H9 (cell line): ENCODE data around the gene C11orf21. TPM values are rescaled to one million over a fixed set of nuclear protein-coding genes. Genes with fewer than 3 reads are reported as not detected.

Experiments used
- DNase-seq: peaks from one replicate; pipeline ENCODE4 v3.0.0-alpha.2; 2017
- H2AFZ ChIP-seq: one replicate; pipeline ENCODE4 v1.6.1; 2013; ENCODE audit warnings: mild to moderate bottlenecking, low read length, control low read depth, moderate library complexity
- H2AK5ac ChIP-seq: 2 replicates; pipeline ENCODE4 v1.6.1; 2013; ENCODE audit warnings: low read length, control low read depth, mixed read lengths; ENCODE audit not compliant: insufficient read length
- H2BK120ac ChIP-seq: one replicate; pipeline ENCODE4 v1.6.1; 2013; ENCODE audit warnings: low read depth, mild to moderate bottlenecking, low read length, control low read depth, inconsistent platforms; ENCODE audit not compliant: poor library complexity, severe bottlenecking
- H2BK12ac ChIP-seq: 2 replicates; pipeline ENCODE4 v1.6.1; 2013; ENCODE audit warnings: low read length, control low read depth, mixed read lengths, low read depth; ENCODE audit not compliant: insufficient read length
- H2BK15ac ChIP-seq: 2 replicates; pipeline ENCODE4 v1.6.1; 2013; ENCODE audit warnings: low read depth, low read length, control low read depth
- H2BK20ac ChIP-seq: one replicate; pipeline ENCODE4 v1.6.1; 2013; ENCODE audit warnings: low read depth, mild to moderate bottlenecking, low read length, control low read depth, inconsistent platforms; ENCODE audit not compliant: poor library complexity, severe bottlenecking
- H2BK5ac ChIP-seq: 2 replicates; pipeline ENCODE4 v1.6.1; 2013; ENCODE audit warnings: low read length, control low read depth, mixed read lengths; ENCODE audit not compliant: insufficient read length
- H3K14ac ChIP-seq: 2 replicates; pipeline ENCODE4 v1.6.1; 2013; ENCODE audit warnings: low read length, control low read depth; ENCODE audit not compliant: insufficient read depth
- H3K18ac ChIP-seq: 2 replicates; pipeline ENCODE4 v1.6.1; 2013; ENCODE audit warnings: low read depth, mild to moderate bottlenecking, mixed read lengths, low read length, control low read depth; ENCODE audit not compliant: insufficient read length
- H3K23ac ChIP-seq: 2 replicates; pipeline ENCODE4 v1.6.1; 2013; ENCODE audit warnings: low read length, control low read depth, mixed read lengths, low read depth; ENCODE audit not compliant: insufficient read length
- H3K23me2 ChIP-seq: 2 replicates; pipeline ENCODE4 v1.6.1; 2013; ENCODE audit warnings: low read depth, mild to moderate bottlenecking, mixed read lengths, low read length, control low read depth; ENCODE audit not compliant: insufficient read length, poor library complexity, severe bottlenecking
- H3K27ac ChIP-seq: 2 replicates; pipeline ENCODE4 v1.5.1; 2013; ENCODE audit warnings: low read length, control low read depth, mixed read lengths, low read depth; ENCODE audit not compliant: insufficient read length
- H3K27me3 ChIP-seq: 2 replicates; pipeline ENCODE4 v1.6.1; 2013; ENCODE audit warnings: low read length, control low read depth, inconsistent platforms; ENCODE audit not compliant: insufficient read depth
- H3K4ac ChIP-seq: 2 replicates; pipeline ENCODE4 v1.6.1; 2013; ENCODE audit warnings: low read depth, mild to moderate bottlenecking, control low read depth, inconsistent platforms, low read length, moderate library complexity
- H3K4me1 ChIP-seq: 2 replicates; pipeline ENCODE4 v1.6.1; 2013; ENCODE audit warnings: low read length, control low read depth, inconsistent platforms; ENCODE audit not compliant: insufficient read depth
- H3K4me2 ChIP-seq: 2 replicates; pipeline ENCODE4 v1.6.1; 2013; ENCODE audit warnings: low read length, control low read depth, mixed read lengths; ENCODE audit not compliant: insufficient read length, insufficient read depth
- H3K56ac ChIP-seq: 2 replicates; pipeline ENCODE4 v1.6.1; 2013; ENCODE audit warnings: low read depth, mild to moderate bottlenecking, mixed read lengths, low read length, control low read depth; ENCODE audit not compliant: insufficient read length
- H3K79me1 ChIP-seq: 2 replicates; pipeline ENCODE4 v1.6.1; 2013; ENCODE audit warnings: low read depth, mild to moderate bottlenecking, moderate library complexity, low read length, control low read depth, inconsistent platforms; ENCODE audit not compliant: insufficient read depth, poor library complexity, severe bottlenecking
- H3K79me2 ChIP-seq: 2 replicates; pipeline ENCODE4 v1.6.1; 2013; ENCODE audit warnings: low read length, control low read depth, inconsistent platforms; ENCODE audit not compliant: insufficient read depth
- H3K9ac ChIP-seq: 2 replicates; pipeline ENCODE4 v1.6.1; 2013; ENCODE audit warnings: low read length, control low read depth, mixed read lengths; ENCODE audit not compliant: insufficient read length; ENCODE audit errors: extremely low read depth
- H3K9me3 ChIP-seq: one replicate; pipeline ENCODE4 v1.6.1; 2013; ENCODE audit warnings: low read depth, low read length, inconsistent platforms; ENCODE audit not compliant: control insufficient read depth
- H3T11ph ChIP-seq: one replicate; pipeline ENCODE4 v1.6.1; 2013; ENCODE audit warnings: mild to moderate bottlenecking, low read length, control low read depth, inconsistent platforms
- H4K20me1 ChIP-seq: one replicate; pipeline ENCODE4 v1.6.1; 2013; ENCODE audit not compliant: control insufficient read depth, insufficient read length, insufficient read depth
- H4K5ac ChIP-seq: 2 replicates; pipeline ENCODE4 v1.6.1; 2013; ENCODE audit warnings: low read depth, mild to moderate bottlenecking, mixed read lengths, low read length, control low read depth; ENCODE audit not compliant: insufficient read length
- H4K8ac ChIP-seq: replicated peaks from 2 replicates; pipeline ENCODE4 v1.6.1; 2013; ENCODE audit warnings: low read length, control low read depth, mixed read lengths, low read depth; ENCODE audit not compliant: insufficient read length
- H4K91ac ChIP-seq: 2 replicates; pipeline ENCODE4 v1.6.1; 2013; ENCODE audit warnings: low read depth, mild to moderate bottlenecking, moderate library complexity, mixed read lengths, low read length, control low read depth; ENCODE audit not compliant: insufficient read length
- H3K27ac Mint-ChIP-seq, 3 experiments: 2 replicates in 2 of 3; 3 replicates in 1 of 3; pipeline ENCODE4 v1.8.0; 2020 to 2021; ENCODE audit warnings: mixed read lengths in 3 of 3, mild to moderate bottlenecking in 1 of 3, moderate library complexity in 1 of 3
- H3K27me3 Mint-ChIP-seq: 2 replicates; pipeline ENCODE4 v1.8.0; 2021; ENCODE audit warnings: low read depth, mild to moderate bottlenecking, moderate library complexity, mixed read lengths
- H3K36me3 Mint-ChIP-seq, 3 experiments: 2 replicates in 2 of 3; 3 replicates in 1 of 3; pipeline ENCODE4 v1.8.0; 2020 to 2021; ENCODE audit warnings: low read depth in 3 of 3, mixed read lengths in 3 of 3; ENCODE audit not compliant: insufficient read depth in 1 of 3
- H3K4me1 Mint-ChIP-seq, 2 experiments: 2 replicates each; pipeline ENCODE4 v1.8.0; 2020; ENCODE audit warnings: mixed read lengths in 2 of 2
- H3K4me3 Mint-ChIP-seq, 2 experiments: 2 replicates in 1 of 2; 3 replicates in 1 of 2; pipeline ENCODE4 v1.8.0; 2020 to 2021; ENCODE audit warnings: mild to moderate bottlenecking in 2 of 2, mixed read lengths in 2 of 2, moderate library complexity in 1 of 2
- H3K9me3 Mint-ChIP-seq, 2 experiments: 2 replicates in 1 of 2; 3 replicates in 1 of 2; pipeline ENCODE4 v1.8.0; 2020; ENCODE audit warnings: mild to moderate bottlenecking in 2 of 2, mixed read lengths in 2 of 2, moderate library complexity in 1 of 2
- CTCF ChIP-seq: fragments of 200-600 bp; sonication (generic); conservative IDR thresholded peaks from 3 replicates; pipeline ENCODE4 v1.8.0; 2021; ENCODE audit warnings: antibody characterized with exemption, mild to moderate bottlenecking
- WGBS: extraction: QIAGEN DNeasy Blood & Tissue Kit; methylation state at CpG from one replicate; pipeline ENCODE4 v1.1.7; 2013; ENCODE audit warnings: missing lambda C conversion rate, low lambda C conversion rate, mixed read lengths; ENCODE audit not compliant: insufficient read length; ENCODE audit errors: extremely low coverage; 5-methylcytosine and 5-hydroxymethylcytosine counted together
- total RNA-seq: library from RNA; stranded (reverse); gene quantifications from 2 replicates; pipeline ENCODE4 v1.2.1, GENCODE V29; 2021

C11orf21 gene
- total RNA-seq, 1 experiment from 2014 or later = not detected

GRCh38 chr11:2260491-2261364, 41.0 kb downstream of the C11orf21 start:
- H3K9me3 Mint-ChIP-seq = no peaks in the 10 kb centered on the region
- WGBS = no CpG with 5 or more reads among the region's 26 CpGs
- H3K4me2 ChIP-seq = no peak overlapping the region

More at GRCh38 chr11:2260491-2261364, 41.0 kb downstream of the C11orf21 start:
- Histone ChIP-seq H2AFZ (no peak overlapping the region), H3K4me1 (no peaks in the 10 kb centered on the region), H3K27me3 (peaks cover 1% of the 10 kb centered on the region; the same call in 1 of the 2 replicates), H4K20me1 (peaks cover 2% of the 10 kb centered on the region), H3K4ac (no peak overlapping the region), H2BK5ac (no peak overlapping the region), H3K79me2 (no peaks in the 10 kb centered on the region), H3K79me1 (no peaks in the 10 kb centered on the region), H3K27ac (no peak overlapping the region), H3K23ac (no peak overlapping the region), H4K8ac (no peak overlapping the region), H2BK120ac (no peak overlapping the region), H3K9me3 (no peaks in the 10 kb centered on the region), H4K91ac (no peak overlapping the region), H2BK20ac (no peak overlapping the region), H3K56ac (no peak overlapping the region), H2BK15ac (no peak overlapping the region), H3K14ac (no peak overlapping the region), H2BK12ac (no peak overlapping the region), H3K23me2 (no peaks in the 10 kb centered on the region), H3T11ph (no peak overlapping the region), H2AK5ac (no peak overlapping the region), H3K18ac (no peak overlapping the region), H4K5ac (no peak overlapping the region), H3K9ac (no peak overlapping the region)
- Mint-ChIP-seq H3K4me1 (no peaks in the 10 kb centered on the region), H3K27me3 (peaks cover 54% of the 10 kb centered on the region), H3K27ac (no peak overlapping the region), H3K36me3 (no peaks in the 10 kb centered on the region), H3K4me3 (no peak overlapping the region)
- no peak for TF ChIP-seq CTCF
- DNase-seq = no peak
